Measurements from ENCODE around the gene TULP4.

- TF ChIP-seq ARNTL (CRISPR knock-in tag; IDR thresholded peaks at IDR 0.05; ENCODE audit: borderline replicate concordance, low read depth) (no peak), ZFP30 (CRISPR knock-in tag; IDR thresholded peaks at IDR 0.05) (no peak)
These were observed 44.6 kb downstream of the TULP4 start for GRCh38 chr6:158356586-158357546.

Measured in SK-N-SH treated with all-trans-retinoic acid at 6 μM for 48 hours (cell line).